IPS-20b (cell line): ENCODE measurements around the gene RUNX2.

Experiments
- H3K27ac ChIP-seq: one replicate; pipeline ENCODE4 v1.5.1; 2013; ENCODE audit warnings: low read length
- H3K27me3 ChIP-seq: 2 replicates; pipeline ENCODE4 v1.6.1; 2013; ENCODE audit warnings: mild to moderate bottlenecking, low read length, inconsistent platforms; ENCODE audit not compliant: insufficient read depth
- H3K36me3 ChIP-seq: 2 replicates; pipeline ENCODE4 v1.6.1; 2013; ENCODE audit warnings: low read depth, mild to moderate bottlenecking, inconsistent platforms, low read length, moderate library complexity; ENCODE audit not compliant: insufficient read depth
- H3K4me1 ChIP-seq: 2 replicates; pipeline ENCODE4 v1.6.1; 2013; ENCODE audit warnings: mild to moderate bottlenecking, control low read depth, inconsistent platforms, low read length, moderate library complexity; ENCODE audit not compliant: insufficient read depth
- H3K4me3 ChIP-seq: 2 replicates; pipeline ENCODE4 v1.5.1; 2013; ENCODE audit warnings: mild to moderate bottlenecking, low read length, inconsistent platforms
- H3K9ac ChIP-seq: 2 replicates; pipeline ENCODE4 v1.6.1; 2013; ENCODE audit warnings: low read depth, mild to moderate bottlenecking, inconsistent platforms, low read length, moderate library complexity
- H3K9me3 ChIP-seq: 2 replicates; pipeline ENCODE4 v1.6.1; 2013; ENCODE audit warnings: mild to moderate bottlenecking, low read depth, low read length, inconsistent platforms; ENCODE audit not compliant: insufficient read depth

The RUNX2 gene

DNA sequence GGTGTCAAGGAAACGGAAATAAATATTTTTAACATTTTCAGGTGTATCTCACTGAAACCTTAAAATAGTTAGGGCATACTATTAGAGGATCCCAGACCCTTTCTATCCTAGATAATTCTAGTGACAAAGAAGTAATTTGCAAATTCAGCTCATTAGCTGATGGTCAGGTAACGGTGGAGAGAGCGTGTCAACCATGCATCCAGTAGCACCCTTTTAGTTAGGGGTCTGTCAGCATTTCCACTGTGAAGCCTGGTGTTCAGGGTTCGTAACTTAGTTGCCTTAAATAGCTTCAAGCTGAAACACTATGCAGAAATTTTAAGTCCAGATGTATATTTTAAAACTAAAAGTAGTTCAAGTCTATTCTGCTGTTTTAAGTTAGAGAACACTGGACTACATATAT is 98.1 kb downstream of the RUNX2 start:
- Histone ChIP-seq H3K4me3 (no peak overlapping the region), H3K36me3 (no peaks in the 10 kb centered on the region), H3K27ac (no peak overlapping the region), H3K27me3 (peaks cover 54% of the 10 kb centered on the region), H3K9ac (no peak overlapping the region), H3K4me1 (0 out of 2 replicates have a peak, but pooled peaks cover 2% of the 10 kb centered on the region), H3K9me3 (no peaks in the 10 kb centered on the region)

GRCh38 chr6:45427726-45428125 is 99.6 kb downstream of the RUNX2 start:
- H3K9me3 ChIP-seq, result no peaks in the 10 kb centered on the region
- no peak overlapping the region for H3K4me3 ChIP-seq
- H3K27me3 ChIP-seq, result peaks cover 40% of the 10 kb centered on the region
- 0 out of 2 replicates have a peak, but pooled peaks cover 2% of the 10 kb centered on the region for H3K4me1 ChIP-seq
- no peaks in the 10 kb centered on the region for H3K36me3 ChIP-seq
- H3K27ac ChIP-seq, result no peak overlapping the region
- H3K9ac ChIP-seq, result no peak overlapping the region

- Histone ChIP-seq H3K4me1 (0 out of 2 replicates have a peak, but pooled peaks cover 2% of the 10 kb centered on the region), H3K9me3 (no peaks in the 10 kb centered on the region), H3K4me3 (no peak overlapping the region), H3K27ac (no peak overlapping the region), H3K9ac (no peak overlapping the region), H3K36me3 (no peaks in the 10 kb centered on the region), H3K27me3 (peaks cover 30% of the 10 kb centered on the region)
Measured at GRCh38 chr6:45428727-45429126, 100.6 kb downstream of the RUNX2 start.

DNA sequence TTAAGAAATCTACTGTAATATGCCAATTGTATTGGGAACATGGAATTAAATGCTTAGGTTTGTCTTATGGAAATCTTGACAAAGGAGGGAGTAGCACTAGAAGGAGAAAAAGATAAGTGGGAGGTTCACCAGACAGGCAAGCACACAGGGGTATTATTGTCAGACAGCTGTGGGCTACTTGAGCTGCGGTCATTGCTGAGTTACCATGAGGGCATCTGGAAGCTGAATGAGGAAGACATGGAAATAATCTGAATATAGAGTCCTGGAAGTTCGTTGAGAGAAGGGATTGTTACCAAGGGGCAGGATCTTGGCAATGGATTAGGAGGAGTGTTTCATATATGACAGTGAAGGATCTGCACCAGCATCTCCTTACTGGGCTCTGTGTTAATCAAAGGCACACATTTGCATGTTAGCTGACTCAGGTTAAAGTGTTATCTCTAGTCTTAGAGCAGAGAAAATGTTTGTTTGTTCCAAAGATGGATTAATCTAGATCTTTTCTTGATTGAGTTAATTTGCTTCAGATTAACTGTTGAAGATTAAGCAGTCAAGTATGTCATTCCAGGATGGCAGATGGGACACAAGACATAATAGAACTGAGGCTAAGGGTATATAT is 102.6 kb downstream of the RUNX2 start:
- H3K36me3 ChIP-seq, result no peaks in the 10 kb centered on the region
- H3K27me3 ChIP-seq, result peaks cover 10% of the 10 kb centered on the region
- no peaks in the 10 kb centered on the region for H3K4me1 ChIP-seq
- no peak overlapping the region for H3K4me3 ChIP-seq
- H3K9ac ChIP-seq, result no peak overlapping the region
- no peak overlapping the region for H3K27ac ChIP-seq
- H3K9me3 ChIP-seq, result no peaks in the 10 kb centered on the region

DNA sequence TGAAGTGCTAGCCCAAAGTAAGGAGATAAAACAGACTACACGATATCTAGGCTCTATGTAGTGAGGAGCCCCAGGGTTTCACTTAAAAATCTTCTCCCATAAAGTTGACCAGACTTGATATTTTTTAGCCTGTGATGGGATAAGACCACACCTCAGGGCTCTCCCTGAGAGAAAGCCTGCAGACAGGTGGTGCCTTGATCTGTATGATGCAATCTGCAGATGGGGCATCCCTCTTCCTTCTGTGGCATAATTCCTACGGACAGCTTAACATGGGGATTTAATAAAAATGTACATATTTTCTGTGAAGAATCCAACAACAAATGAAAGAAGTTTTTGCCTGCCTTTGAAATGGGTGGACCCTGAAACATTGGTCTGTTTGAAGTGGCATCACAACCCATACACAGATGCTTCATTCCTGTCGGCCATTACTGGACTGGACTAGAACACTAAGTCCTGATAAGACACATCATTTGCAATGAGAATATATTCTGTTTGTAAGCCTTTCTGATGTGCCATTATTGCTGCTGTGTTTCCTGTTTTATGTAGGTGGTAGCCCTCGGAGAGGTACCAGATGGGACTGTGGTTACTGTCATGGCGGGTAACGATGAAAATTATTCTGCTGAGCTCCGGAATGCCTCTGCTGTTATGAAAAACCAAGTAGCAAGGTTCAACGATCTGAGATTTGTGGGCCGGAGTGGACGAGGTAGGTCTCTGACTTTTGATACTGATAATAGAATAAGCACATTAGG is 103.4 kb downstream of the RUNX2 start:
- Histone ChIP-seq H3K36me3 (no peaks in the 10 kb centered on the region), H3K9me3 (no peaks in the 10 kb centered on the region), H3K9ac (no peak overlapping the region), H3K27ac (no peak overlapping the region), H3K4me3 (no peak overlapping the region), H3K27me3 (peaks cover 2% of the 10 kb centered on the region), H3K4me1 (no peaks in the 10 kb centered on the region)

GRCh38 chr6:45432977-45433376 is 104.8 kb downstream of the RUNX2 start:
- Histone ChIP-seq H3K27me3 (no peaks in the 10 kb centered on the region), H3K9me3 (no peaks in the 10 kb centered on the region), H3K9ac (no peak overlapping the region), H3K4me3 (no peak overlapping the region), H3K4me1 (peaks cover 8% of the 10 kb centered on the region; the same call in 1 of the 2 replicates), H3K36me3 (no peaks in the 10 kb centered on the region), H3K27ac (no peak overlapping the region)

DNA sequence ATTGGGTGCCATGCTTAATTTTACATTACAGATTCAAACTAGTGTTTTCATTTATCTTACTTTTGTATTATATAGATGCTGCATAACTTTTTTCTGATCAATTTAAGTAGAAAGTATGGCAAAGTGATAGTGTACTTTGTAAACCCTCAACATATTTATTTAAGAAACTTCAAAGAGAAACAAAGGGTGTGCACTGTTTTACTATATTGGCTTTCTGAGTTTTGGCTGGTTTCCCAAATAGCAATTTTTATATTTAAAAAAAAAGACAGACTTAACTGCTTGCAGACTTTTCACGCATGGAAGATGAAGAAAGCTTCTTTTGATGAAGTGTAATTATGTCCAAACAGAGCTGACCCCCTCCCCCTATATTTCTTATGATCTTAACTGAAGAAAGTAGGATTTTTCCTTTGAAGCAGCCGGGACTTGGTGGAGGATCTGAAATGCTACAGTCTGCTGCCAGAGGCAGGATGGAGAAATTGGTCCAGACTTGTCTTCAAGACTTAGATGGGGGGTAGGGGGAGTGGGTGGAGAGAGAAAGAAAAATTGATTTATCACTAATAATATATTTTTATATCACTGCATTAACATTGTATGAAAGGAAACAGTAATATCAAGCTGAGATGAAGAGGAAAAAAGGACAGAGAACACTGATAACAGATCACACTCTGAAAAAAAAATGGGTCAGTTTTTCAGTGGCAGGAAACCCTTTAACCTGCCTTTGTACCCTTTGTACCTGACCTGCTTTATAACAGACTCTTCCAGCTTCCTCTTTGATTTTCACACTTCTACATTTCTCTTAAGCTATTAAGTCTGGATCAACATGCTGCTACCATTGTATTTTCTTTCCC is 105.6 kb downstream of the RUNX2 start:
- Histone ChIP-seq H3K27me3 (no peaks in the 10 kb centered on the region), H3K4me3 (no peak overlapping the region), H3K36me3 (no peaks in the 10 kb centered on the region), H3K4me1 (peaks cover 8% of the 10 kb centered on the region; the same call in 1 of the 2 replicates), H3K27ac (no peak overlapping the region), H3K9ac (no peak overlapping the region), H3K9me3 (no peaks in the 10 kb centered on the region)

DNA sequence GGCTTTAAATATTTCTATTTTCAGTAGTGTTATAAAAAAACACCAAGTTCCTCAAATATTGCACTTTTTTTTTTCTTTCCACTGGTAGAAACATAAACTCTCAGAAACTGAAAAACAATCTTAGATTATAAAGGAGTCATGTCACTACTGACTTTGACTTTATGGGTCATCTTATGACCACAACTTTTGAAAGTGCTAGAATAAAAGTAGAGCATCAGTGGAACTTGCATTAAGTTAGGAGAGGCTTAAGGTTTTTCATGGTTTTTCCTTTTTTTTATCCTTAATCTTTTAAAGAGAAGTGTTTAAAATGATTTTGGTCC is 106.2 kb downstream of the RUNX2 start:
- H3K27ac ChIP-seq, result no peak overlapping the region

GRCh38 chr6:45436544-45437438 is 108.7 kb downstream of the RUNX2 start:
- Histone ChIP-seq H3K36me3 (no peaks in the 10 kb centered on the region), H3K27ac (no peak overlapping the region), H3K9me3 (no peaks in the 10 kb centered on the region), H3K27me3 (no peaks in the 10 kb centered on the region), H3K4me3 (no peak overlapping the region), H3K4me1 (peaks cover 8% of the 10 kb centered on the region; the same call in 1 of the 2 replicates), H3K9ac (no peak overlapping the region)

More for the DNA sequence above, 106.2 kb downstream of the RUNX2 start:
- Histone ChIP-seq H3K36me3 (no peaks in the 10 kb centered on the region), H3K9me3 (no peaks in the 10 kb centered on the region), H3K27me3 (no peaks in the 10 kb centered on the region), H3K4me1 (peaks cover 8% of the 10 kb centered on the region; the same call in 1 of the 2 replicates), H3K9ac (no peak overlapping the region), H3K4me3 (no peak overlapping the region)

DNA sequence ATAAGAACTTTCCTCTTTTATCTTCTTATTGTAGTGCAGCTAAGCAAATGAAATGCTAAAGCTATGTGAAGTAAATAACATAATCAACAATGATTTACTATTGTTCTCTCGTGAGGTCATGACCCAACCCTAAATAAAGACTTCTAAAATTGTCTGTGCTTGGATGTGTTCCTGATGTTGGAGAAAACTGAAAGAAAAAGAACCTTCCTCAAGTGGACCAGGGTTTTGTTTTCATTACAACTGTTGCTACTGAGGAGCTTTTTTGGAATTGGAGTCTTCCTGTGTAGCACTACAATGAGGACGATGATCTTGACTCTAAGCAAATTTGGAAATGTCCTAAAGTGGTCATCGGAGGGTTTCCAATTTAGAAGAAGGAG is 109.3 kb downstream of the RUNX2 start:
- no peaks in the 10 kb centered on the region for H3K9me3 ChIP-seq
- peaks cover 8% of the 10 kb centered on the region; the same call in 1 of the 2 replicates for H3K4me1 ChIP-seq
- H3K27ac ChIP-seq, result no peak overlapping the region
- no peak overlapping the region for H3K9ac ChIP-seq
- H3K36me3 ChIP-seq, result no peaks in the 10 kb centered on the region
- no peak overlapping the region for H3K4me3 ChIP-seq
- H3K27me3 ChIP-seq, result no peaks in the 10 kb centered on the region

DNA sequence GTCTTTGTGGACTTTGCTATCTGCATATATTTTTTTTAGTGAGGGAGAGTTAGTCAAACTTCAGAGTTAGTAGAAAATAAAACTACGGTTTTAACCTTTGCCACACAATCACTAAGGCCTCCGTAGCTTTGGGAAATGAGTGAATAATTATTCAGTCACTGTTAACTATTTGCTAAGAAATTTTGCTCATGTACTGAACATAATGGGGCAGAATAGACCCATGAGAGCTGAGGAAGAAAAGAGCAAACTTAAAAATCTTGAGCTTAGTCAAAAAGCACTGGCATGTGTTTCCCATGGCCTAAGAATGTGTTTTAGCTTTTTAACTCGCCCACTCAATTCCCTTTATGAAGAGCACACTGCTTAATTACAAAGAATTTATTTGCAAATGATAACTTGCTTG is 110.0 kb downstream of the RUNX2 start:
- no peak overlapping the region for H3K27ac ChIP-seq
- H3K4me1 ChIP-seq, result peaks cover 8% of the 10 kb centered on the region; the same call in 1 of the 2 replicates
- H3K4me3 ChIP-seq, result no peak overlapping the region
- no peaks in the 10 kb centered on the region for H3K36me3 ChIP-seq
- no peak overlapping the region for H3K9ac ChIP-seq
- no peaks in the 10 kb centered on the region for H3K9me3 ChIP-seq
- H3K27me3 ChIP-seq, result no peaks in the 10 kb centered on the region
